T-helper 1 cell treated with Interleukin-12 subunit alpha and Interleukin-12 subunit beta and Interleukin-4 antibody, amounts not matched to agents 30 ng/mL and 1 ng/mL, for 36 hours (primary cell): ENCODE results near the gene ADGB. TPM values are rescaled to one million over a fixed set of nuclear protein-coding genes. Genes with fewer than 3 reads are reported as not detected.
"Not testable (repeated sequence)": the region's sequence is repeated elsewhere in the genome, so short reads cannot be mapped to it uniquely, and the experiment has no call there.

ENCODE experiments used
- intact Hi-C: fragments of 100-400 bp; cut with micrococcal nuclease; formaldehyde crosslinking; loops from one replicate; pipeline ENCODE4 v1.15.1; 2024
- total RNA-seq: library from RNA; stranded (reverse); gene quantifications from 2 replicates; pipeline ENCODE4 v1.2.3, GENCODE V29; 2022

ADGB gene
- not detected in 2 replicates for total RNA-seq

GRCh38 chr6:146598772-146599405 is at the start of gene ADGB:
TSS of gene ADGB (plus strand) at chr6:146598972. CDS start at chr6:146599041, 69 bp downstream.
- intact Hi-C loops, result no loop called here

DNA sequence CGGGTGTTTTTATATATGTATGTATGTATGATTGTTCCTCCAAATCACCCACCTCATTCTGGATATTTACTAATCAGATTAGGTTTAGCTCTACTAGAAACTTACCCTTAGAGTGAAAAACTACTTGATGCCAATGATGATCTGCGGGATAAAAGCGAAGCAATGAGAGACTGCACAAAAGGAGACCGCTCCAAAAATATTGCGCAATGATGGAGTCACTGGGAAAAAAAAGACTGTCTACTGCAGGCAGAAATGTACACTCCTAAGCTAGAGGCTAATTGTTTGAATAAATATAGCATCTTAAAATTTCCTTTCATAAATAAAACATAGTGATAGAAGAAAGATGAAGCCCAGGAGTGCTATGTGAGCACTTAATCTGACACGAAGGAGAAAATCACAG is 47.9 kb upstream of the ADGB start:
- intact Hi-C loops, result no loop called here

GRCh38 chr6:146551545-146551944 is 47.2 kb upstream of the ADGB start:
- intact Hi-C loops, result no loop called here

GRCh38 chr6:146553377-146554135 is 45.2 kb upstream of the ADGB start:
- intact Hi-C loops, result no loop called here

DNA sequence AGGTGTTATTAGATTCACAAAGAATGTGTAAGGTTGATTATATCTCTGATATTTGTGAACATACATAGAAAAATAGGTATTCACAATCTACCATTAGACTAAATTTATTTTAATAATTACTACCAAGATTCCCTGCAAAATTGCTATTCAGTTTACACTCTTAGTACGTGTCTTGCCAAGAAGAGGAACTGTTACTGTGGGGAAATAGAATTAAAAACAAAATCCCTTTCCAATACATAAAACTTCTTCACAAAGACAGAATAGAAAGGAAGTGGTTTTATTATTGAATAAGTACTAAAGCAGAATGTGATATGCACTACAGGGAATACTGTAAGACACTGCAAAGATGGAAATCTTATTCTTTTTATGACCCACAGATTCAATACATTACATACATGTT is 38.2 kb upstream of the ADGB start:
- intact Hi-C loops, result no loop called here

DNA sequence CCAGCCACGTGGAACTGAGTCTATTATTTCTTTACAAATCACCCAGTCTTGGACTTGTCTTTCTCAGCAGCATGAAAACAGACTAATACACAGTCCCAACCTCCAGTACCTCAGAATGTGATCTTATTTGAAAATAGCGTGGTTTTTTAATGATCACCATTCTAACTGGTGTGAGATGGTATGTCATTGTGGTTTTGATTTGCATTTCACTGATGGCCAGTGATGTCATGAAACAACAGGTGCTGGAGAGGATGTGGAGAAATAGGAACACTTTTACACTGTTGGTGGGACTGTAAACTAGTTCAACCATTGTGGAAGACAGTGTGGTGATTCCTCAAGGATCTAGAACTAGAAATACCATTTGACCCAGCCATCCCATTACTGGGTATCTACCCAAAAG is 32.1 kb upstream of the ADGB start:
- intact Hi-C loops, result not testable (repeated sequence)

GRCh38 chr6:146568619-146569018 is 30.2 kb upstream of the ADGB start:
- intact Hi-C loops, result not testable (repeated sequence)

DNA sequence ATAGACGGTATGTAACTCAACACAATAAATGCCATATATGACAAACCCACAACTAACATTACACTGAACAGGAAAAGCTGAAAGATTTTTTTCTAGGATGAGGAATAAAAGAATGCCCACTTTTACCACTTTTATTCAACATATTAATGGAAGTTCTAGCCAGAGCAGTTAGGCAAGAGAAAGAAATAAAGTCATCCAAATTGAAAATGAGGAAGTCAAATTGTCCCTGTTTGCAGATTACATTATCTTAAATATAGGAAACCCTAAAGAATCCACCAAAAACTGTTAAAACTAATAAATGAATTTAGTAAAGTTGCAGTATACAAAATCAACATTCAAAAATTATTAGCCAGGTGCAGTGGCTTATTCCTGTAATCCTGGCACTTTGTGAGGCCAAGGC is 24.6 kb upstream of the ADGB start:
- intact Hi-C loops, result no loop called here

GRCh38 chr6:146578054-146578453 is 20.7 kb upstream of the ADGB start:
- intact Hi-C loops, result no loop called here

DNA sequence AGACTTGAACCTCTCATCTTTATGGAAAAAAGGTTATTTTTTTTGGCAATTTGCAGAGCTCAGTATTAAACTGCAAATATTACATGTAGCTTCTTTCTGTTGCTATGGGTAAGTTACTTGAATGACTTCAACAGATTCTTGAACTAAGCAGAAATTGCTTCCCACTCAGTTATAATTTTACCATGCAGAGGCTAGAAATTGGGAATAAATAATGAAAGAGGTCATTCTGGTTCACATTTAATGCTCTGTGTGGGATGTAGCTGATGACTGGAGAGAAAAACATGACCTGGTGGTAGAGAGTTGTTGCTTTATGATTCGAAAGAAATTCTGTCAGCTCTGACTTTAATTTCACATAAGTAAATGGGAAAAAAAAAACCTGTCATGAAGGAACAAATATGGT is 16.8 kb upstream of the ADGB start:
- intact Hi-C loops, result no loop called here

DNA sequence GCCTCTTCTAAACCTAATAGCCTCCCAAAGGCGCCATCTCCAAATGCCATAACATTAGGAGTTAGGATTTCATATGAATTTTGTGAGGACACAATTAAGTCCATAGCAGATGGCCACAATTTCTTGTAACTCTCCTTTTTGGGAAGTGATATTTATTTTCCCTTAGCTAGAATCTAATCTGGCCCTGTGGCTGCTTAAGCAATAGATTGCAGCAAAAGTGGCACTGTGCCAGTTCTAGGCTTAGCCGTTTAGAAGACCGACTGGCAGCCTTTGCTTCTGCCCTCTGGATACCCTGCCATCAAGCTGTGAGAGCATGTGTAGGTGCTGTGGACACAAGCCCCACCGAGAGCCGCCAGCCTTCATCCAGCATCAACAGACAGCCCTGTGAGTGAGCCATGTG is 15.9 kb upstream of the ADGB start:
- intact Hi-C loops, result no loop called here

DNA sequence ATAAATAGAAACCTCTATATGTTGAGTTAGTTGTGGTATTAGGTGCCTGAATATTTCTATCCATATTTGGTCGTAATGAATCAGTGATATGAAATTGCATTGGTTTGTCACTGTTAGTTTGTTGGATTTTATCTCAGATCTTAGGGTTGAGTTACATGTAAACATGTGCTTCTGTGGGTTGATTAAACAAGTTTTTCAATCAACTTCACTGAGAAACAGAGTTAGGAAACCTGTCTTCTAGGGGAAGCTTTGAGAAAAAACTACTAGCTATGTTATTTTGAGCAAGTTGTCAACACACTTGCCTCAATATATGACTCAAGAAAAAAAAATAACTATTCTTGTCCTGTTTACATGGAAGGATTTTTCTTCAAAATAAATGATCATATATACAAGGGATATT is 14.8 kb upstream of the ADGB start:
- intact Hi-C loops, result no loop called here

DNA sequence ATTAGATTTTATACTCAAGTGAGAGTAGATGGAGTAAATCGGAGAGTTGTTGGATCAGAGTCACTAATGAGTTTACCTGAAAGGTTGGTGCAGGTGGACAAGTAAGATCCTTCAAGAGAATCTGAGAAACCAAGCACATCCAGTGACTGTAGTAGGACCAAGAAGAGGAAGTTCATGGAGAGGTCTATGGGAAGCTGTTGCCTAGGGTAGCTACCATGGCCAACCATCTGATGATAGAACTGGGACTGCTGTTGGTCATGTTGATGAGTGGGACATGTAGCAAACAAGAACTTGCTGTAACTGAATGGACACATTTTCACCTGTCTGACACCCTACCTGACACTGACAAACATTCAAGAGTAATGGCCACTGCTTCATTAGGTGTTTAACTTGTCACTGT is 11.3 kb upstream of the ADGB start:
- intact Hi-C loops, result no loop called here

DNA sequence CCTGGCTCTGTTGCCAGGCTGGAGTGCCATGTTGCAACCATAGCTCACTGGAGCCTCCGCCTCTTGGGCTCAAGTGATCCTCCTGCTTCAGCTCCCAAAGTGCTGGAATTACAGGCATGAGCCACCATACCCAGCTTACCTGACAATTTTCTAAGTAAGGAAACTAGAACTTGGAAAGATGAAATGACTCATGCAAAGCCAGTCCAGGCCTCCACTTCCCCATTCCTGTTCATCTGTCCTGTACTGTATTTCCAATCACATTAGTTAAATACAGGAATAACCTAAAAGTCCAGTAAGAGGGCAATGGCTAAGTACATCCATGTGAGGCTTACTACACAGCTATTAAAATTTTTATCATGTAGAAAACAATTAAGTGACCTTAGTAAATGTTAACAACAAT is 8.3 kb upstream of the ADGB start:
- intact Hi-C loops, result no loop called here

- intact Hi-C loops, result no loop called here
These were observed 6.3 kb upstream of the ADGB start for GRCh38 chr6:146592451-146592850.

DNA sequence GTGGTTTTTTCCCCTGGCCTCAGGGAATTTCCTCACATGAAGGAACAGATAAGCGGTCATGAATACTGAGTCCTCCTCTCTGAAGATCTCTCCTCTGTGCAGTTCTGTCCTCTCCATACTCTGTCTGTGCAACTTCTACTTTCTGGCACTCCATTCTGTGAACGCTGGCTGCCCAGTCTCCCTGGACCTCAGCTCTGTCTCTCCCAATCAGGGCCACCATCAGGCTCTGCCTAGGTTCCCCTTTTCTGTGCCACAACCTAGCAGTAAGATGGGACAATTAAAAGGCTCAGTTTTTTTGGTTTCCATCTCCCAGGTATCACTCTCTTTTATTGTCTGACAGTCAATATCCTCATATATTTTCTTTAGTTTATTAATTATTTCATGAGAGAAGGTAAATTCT is 4.8 kb upstream of the ADGB start:
- intact Hi-C loops, result no loop called here

DNA sequence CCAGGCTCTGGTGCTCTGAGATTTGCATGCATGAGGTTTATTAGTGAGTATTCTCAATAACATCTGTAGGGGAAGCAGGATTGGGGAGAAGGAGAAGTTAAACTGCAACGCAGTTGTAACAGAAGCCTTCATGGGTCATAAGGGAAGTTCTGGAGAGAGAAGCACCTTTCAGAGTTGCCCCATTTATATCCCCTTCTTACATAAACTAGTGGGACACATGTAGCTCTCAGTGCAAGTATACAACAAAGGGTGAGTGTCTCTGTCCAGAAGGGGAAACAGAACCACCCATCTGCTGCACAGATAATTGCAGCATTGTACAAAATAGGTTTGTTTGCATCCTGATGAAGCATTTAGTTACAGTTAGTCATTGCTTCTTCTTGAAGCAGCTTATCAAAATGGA is 4.3 kb upstream of the ADGB start:
- intact Hi-C loops, result no loop called here

DNA sequence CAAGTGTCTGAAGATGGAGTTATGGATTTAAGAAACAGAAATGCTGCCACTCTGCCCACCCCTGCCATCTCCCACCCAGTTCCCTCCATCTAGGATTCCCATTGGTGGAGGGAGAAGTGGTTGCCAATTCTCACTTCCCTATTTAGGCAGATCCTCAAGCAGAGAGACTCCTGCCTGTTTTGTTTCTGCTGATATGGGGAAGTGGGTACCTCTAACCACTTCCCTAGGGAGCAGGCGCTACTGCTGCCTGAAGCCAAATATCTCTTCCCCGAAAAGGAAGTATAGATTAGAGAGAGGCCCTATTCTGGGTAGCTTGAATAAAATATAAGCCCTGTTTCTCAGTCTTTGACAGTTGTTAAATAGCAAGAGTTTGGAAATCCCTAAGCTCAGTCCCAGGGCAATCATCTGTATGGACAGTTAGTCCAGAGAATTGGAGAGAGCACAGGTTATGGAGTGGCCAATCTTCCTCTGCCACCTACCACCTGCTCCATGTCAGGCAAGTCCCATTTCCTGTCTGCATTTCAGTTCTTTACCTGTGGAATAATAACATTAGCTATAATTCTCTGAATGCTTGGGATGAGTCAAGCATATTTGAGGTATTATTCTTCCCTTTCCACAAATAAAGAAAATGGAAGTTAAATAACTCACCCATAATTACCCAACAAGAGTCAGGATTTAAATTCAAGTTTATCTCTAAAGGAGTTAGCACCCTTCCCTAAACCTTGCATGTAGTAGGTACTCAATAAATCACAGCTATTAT is 2.6 kb upstream of the ADGB start:
- intact Hi-C loops, result no loop called here

GRCh38 chr6:146601352-146601751 is 2.6 kb downstream of the ADGB start:
- intact Hi-C loops, result no loop called here

GRCh38 chr6:146602526-146602925 is 3.8 kb downstream of the ADGB start:
- intact Hi-C loops, result no loop called here

GRCh38 chr6:146613947-146614346 is 15.2 kb downstream of the ADGB start:
- intact Hi-C loops, result no loop called here

GRCh38 chr6:146620655-146621054 is 21.9 kb downstream of the ADGB start:
- intact Hi-C loops, result no loop called here
